Measurements from ENCODE around the gene SMAD7. TPM values are rescaled to one million over a fixed set of nuclear protein-coding genes. Genes with fewer than 3 reads are reported as not detected.

SMAD7 gene
- total and polyA plus RNA-seq, 2 donors = 7.8 to 9.3 TPM

GRCh38 chr18:48885266-48885923, 65.4 kb downstream of the SMAD7 start:
- Histone ChIP-seq H3K9me3 (ENCODE audit: control insufficient read depth in 2 of 2, insufficient read depth in 1 of 2, low read length in 1 of 2) (no peaks in the 10 kb centered on the region), H3K27me3 (ENCODE audit: control insufficient read depth in 2 of 2, insufficient read depth in 1 of 2, low read length in 1 of 2) (no peaks in the 10 kb centered on the region), H3K4me1 (ENCODE audit: control insufficient read depth in 2 of 2, insufficient read depth in 2 of 2, low read length in 2 of 2) (no peaks in the 10 kb centered on the region), H3K27ac (ENCODE audit: low read depth in 1 of 2, low read length in 1 of 2) (no peak overlapping the region), H3K36me3 (ENCODE audit: control insufficient read depth in 2 of 2, insufficient read depth in 2 of 2, low read length in 1 of 2) (no peaks in the 10 kb centered on the region), H3K4me3 (ENCODE audit: low read length in 2 of 2) (no peak overlapping the region)
- DNase-seq (ENCODE audit: low read depth in 6 of 9, low spot score in 9 of 9) = no peak
- 97% methylated on average over 11 of the region's 11 CpGs for WGBS

DNA sequence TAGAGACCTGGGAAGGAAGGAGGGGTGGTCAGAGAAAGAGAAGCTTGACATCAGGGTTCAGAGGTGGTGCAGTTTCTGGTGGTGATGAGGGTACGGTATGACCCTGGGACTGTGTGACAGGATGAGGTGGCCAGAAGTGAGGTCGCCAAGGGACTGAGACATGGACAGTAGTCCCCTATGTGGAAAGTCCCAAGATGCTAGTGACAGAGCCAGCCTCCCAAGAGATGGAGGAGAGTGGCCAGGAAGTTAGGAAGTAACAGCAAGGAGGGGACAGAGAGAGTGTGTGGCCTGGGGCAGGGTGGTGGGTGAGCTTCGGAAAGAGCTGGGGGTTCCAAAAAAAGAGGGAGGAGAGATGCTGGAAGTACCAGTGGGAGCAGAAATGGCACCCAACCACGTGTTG, 66.0 kb downstream of the SMAD7 start:
- H3K4me3 ChIP-seq (ENCODE audit: low read length in 2 of 2) = no peak overlapping the region
- 93% methylated on average over 4 of the region's 4 CpGs for WGBS
- no peak overlapping the region for H3K27ac ChIP-seq (ENCODE audit: low read depth in 1 of 2, low read length in 1 of 2)
- no peaks in the 10 kb centered on the region for H3K4me1 ChIP-seq (ENCODE audit: control insufficient read depth in 2 of 2, insufficient read depth in 2 of 2, low read length in 2 of 2)
- no peaks in the 10 kb centered on the region for H3K27me3 ChIP-seq (ENCODE audit: control insufficient read depth in 2 of 2, insufficient read depth in 1 of 2, low read length in 1 of 2)
- no peaks in the 10 kb centered on the region for H3K9me3 ChIP-seq (ENCODE audit: control insufficient read depth in 2 of 2, insufficient read depth in 1 of 2, low read length in 1 of 2)
- DNase-seq (ENCODE audit: low read depth in 6 of 9, low spot score in 9 of 9) = no peak
- no peaks in the 10 kb centered on the region for H3K36me3 ChIP-seq (ENCODE audit: control insufficient read depth in 2 of 2, insufficient read depth in 2 of 2, low read length in 1 of 2)

GRCh38 chr18:48884306-48884705, 66.5 kb downstream of the SMAD7 start:
- no peak overlapping the region for H3K27ac ChIP-seq (ENCODE audit: low read depth in 1 of 2, low read length in 1 of 2)
- DNase-seq (ENCODE audit: low read depth in 6 of 9, low spot score in 9 of 9) = no peak

DNA sequence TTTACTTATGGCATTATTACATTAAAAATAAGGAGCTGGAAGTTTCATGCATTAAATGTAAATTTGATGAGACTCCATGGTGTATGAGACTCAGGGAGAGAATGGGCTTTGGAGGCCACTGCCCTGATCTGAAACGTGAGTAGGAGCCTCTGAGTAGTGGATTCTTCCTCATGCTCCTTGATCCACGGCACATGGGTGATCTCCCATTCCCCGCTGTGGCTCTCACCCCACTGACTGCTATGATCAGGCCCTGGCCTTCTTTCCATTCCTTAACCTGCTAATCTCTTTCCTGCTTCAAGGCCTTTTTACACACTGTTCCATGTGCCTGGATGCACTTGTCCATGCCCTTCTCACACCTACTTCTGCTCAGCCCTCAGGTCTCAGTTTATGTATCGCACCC, 68.4 kb downstream of the SMAD7 start:
- no peaks in the 10 kb centered on the region for H3K36me3 ChIP-seq (ENCODE audit: control insufficient read depth in 2 of 2, insufficient read depth in 2 of 2, low read length in 1 of 2)
- H3K4me3 ChIP-seq (ENCODE audit: low read length in 2 of 2) = no peak overlapping the region
- WGBS = 98% methylated on average over 4 of the region's 4 CpGs
- peaks cover 0 to 13% of the 10 kb centered on the region in 2 donors for H3K27me3 ChIP-seq (ENCODE audit: control insufficient read depth in 2 of 2, insufficient read depth in 1 of 2, low read length in 1 of 2)
- H3K9me3 ChIP-seq (ENCODE audit: control insufficient read depth in 2 of 2, insufficient read depth in 1 of 2, low read length in 1 of 2) = no peaks in the 10 kb centered on the region
- peaks cover 0 to 2% of the 10 kb centered on the region in 2 donors for H3K4me1 ChIP-seq (ENCODE audit: control insufficient read depth in 2 of 2, insufficient read depth in 2 of 2, low read length in 2 of 2)
- DNase-seq (ENCODE audit: low read depth in 6 of 9, low spot score in 9 of 9) = no peak
- no peak overlapping the region for H3K27ac ChIP-seq (ENCODE audit: low read depth in 1 of 2, low read length in 1 of 2)

More at GRCh38 chr18:48884306-48884705, 66.5 kb downstream of the SMAD7 start:
- H3K27me3 ChIP-seq (ENCODE audit: control insufficient read depth in 2 of 2, insufficient read depth in 1 of 2, low read length in 1 of 2) = peaks cover 0 to under 1% of the 10 kb centered on the region in 2 donors
- H3K4me3 ChIP-seq (ENCODE audit: low read length in 2 of 2) = no peak overlapping the region
- peaks cover 0 to under 1% of the 10 kb centered on the region in 2 donors for H3K4me1 ChIP-seq (ENCODE audit: control insufficient read depth in 2 of 2, insufficient read depth in 2 of 2, low read length in 2 of 2)
- H3K9me3 ChIP-seq (ENCODE audit: control insufficient read depth in 2 of 2, insufficient read depth in 1 of 2, low read length in 1 of 2) = no peaks in the 10 kb centered on the region
- no peaks in the 10 kb centered on the region for H3K36me3 ChIP-seq (ENCODE audit: control insufficient read depth in 2 of 2, insufficient read depth in 2 of 2, low read length in 1 of 2)
- 96% methylated on average over 4 of the region's 4 CpGs for WGBS

DNA sequence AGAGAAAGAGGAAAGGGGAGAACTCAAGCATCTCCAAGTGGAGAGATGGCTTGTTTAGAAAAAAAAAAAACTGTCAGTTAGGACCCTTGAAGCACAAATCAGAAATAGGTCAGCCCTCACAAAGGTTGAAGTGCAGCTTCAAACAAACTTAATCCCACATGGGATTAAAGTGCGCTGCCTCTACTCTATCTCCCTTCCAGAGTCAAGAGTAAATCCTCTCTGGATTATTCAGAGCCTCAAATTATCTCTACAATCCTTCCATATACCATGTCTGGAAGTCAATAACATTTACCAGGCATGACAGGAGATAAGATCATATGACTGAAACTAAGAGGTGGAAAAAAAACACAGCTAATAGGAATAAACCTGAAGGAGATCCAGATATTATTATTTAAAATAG, 69.8 kb downstream of the SMAD7 start:
- H3K27ac ChIP-seq (ENCODE audit: low read depth in 1 of 2, low read length in 1 of 2) = no peak overlapping the region
- no peak overlapping the region for H3K4me3 ChIP-seq (ENCODE audit: low read length in 2 of 2)
- no peaks in the 10 kb centered on the region for H3K9me3 ChIP-seq (ENCODE audit: control insufficient read depth in 2 of 2, insufficient read depth in 1 of 2, low read length in 1 of 2)
- no peak for DNase-seq (ENCODE audit: low read depth in 6 of 9, low spot score in 9 of 9)
- H3K27me3 ChIP-seq (ENCODE audit: control insufficient read depth in 2 of 2, insufficient read depth in 1 of 2, low read length in 1 of 2) = peaks cover 0 to 13% of the 10 kb centered on the region in 2 donors
- WGBS = 97% methylated on average over 1 of the region's 1 CpG
- H3K4me1 ChIP-seq (ENCODE audit: control insufficient read depth in 2 of 2, insufficient read depth in 2 of 2, low read length in 2 of 2) = peaks cover 0 to 2% of the 10 kb centered on the region in 2 donors
- no peaks in the 10 kb centered on the region for H3K36me3 ChIP-seq (ENCODE audit: control insufficient read depth in 2 of 2, insufficient read depth in 2 of 2, low read length in 1 of 2)

GRCh38 chr18:48879008-48879431, 71.7 kb downstream of the SMAD7 start:
- Histone ChIP-seq H3K27ac (ENCODE audit: low read depth in 1 of 2, low read length in 1 of 2) (no peak overlapping the region), H3K9me3 (ENCODE audit: control insufficient read depth in 2 of 2, insufficient read depth in 1 of 2, low read length in 1 of 2) (no peaks in the 10 kb centered on the region), H3K36me3 (ENCODE audit: control insufficient read depth in 2 of 2, insufficient read depth in 2 of 2, low read length in 1 of 2) (no peaks in the 10 kb centered on the region), H3K4me1 (ENCODE audit: control insufficient read depth in 2 of 2, insufficient read depth in 2 of 2, low read length in 2 of 2) (peaks cover 0 to 2% of the 10 kb centered on the region in 2 donors), H3K27me3 (ENCODE audit: control insufficient read depth in 2 of 2, insufficient read depth in 1 of 2, low read length in 1 of 2) (peaks cover 0 to 13% of the 10 kb centered on the region in 2 donors), H3K4me3 (ENCODE audit: low read length in 2 of 2) (no peak overlapping the region)
- WGBS = 90% methylated on average over 15 of the region's 15 CpGs
- no peak for DNase-seq (ENCODE audit: low read depth in 6 of 9, low spot score in 9 of 9)

GRCh38 chr18:48878471-48878870, 72.3 kb downstream of the SMAD7 start:
- WGBS = 90% methylated on average over 12 of the region's 12 CpGs
- H3K36me3 ChIP-seq (ENCODE audit: control insufficient read depth in 2 of 2, insufficient read depth in 2 of 2, low read length in 1 of 2) = no peaks in the 10 kb centered on the region
- H3K27ac ChIP-seq (ENCODE audit: low read depth in 1 of 2, low read length in 1 of 2) = no peak overlapping the region
- H3K4me3 ChIP-seq (ENCODE audit: low read length in 2 of 2) = no peak overlapping the region
- H3K9me3 ChIP-seq (ENCODE audit: control insufficient read depth in 2 of 2, insufficient read depth in 1 of 2, low read length in 1 of 2) = no peaks in the 10 kb centered on the region
- H3K27me3 ChIP-seq (ENCODE audit: control insufficient read depth in 2 of 2, insufficient read depth in 1 of 2, low read length in 1 of 2) = peaks cover 0 to 13% of the 10 kb centered on the region in 2 donors
- no peak for DNase-seq (ENCODE audit: low read depth in 6 of 9, low spot score in 9 of 9)
- peaks cover 0 to 2% of the 10 kb centered on the region in 2 donors for H3K4me1 ChIP-seq (ENCODE audit: control insufficient read depth in 2 of 2, insufficient read depth in 2 of 2, low read length in 2 of 2)

GRCh38 chr18:48877941-48878340, 72.8 kb downstream of the SMAD7 start:
- peaks cover 0 to 13% of the 10 kb centered on the region in 2 donors for H3K27me3 ChIP-seq (ENCODE audit: control insufficient read depth in 2 of 2, insufficient read depth in 1 of 2, low read length in 1 of 2)
- no peak overlapping the region for H3K4me3 ChIP-seq (ENCODE audit: low read length in 2 of 2)
- H3K9me3 ChIP-seq (ENCODE audit: control insufficient read depth in 2 of 2, insufficient read depth in 1 of 2, low read length in 1 of 2) = no peaks in the 10 kb centered on the region
- 96% methylated on average over 3 of the region's 3 CpGs for WGBS
- H3K4me1 ChIP-seq (ENCODE audit: control insufficient read depth in 2 of 2, insufficient read depth in 2 of 2, low read length in 2 of 2) = peaks cover 0 to 2% of the 10 kb centered on the region in 2 donors
- DNase-seq (ENCODE audit: low read depth in 6 of 9, low spot score in 9 of 9) = no peak
- no peaks in the 10 kb centered on the region for H3K36me3 ChIP-seq (ENCODE audit: control insufficient read depth in 2 of 2, insufficient read depth in 2 of 2, low read length in 1 of 2)
- H3K27ac ChIP-seq (ENCODE audit: low read depth in 1 of 2, low read length in 1 of 2) = no peak overlapping the region

- DNase-seq (ENCODE audit: low read depth in 6 of 9, low spot score in 9 of 9) = no peak
- Histone ChIP-seq H3K4me1 (ENCODE audit: control insufficient read depth in 2 of 2, insufficient read depth in 2 of 2, low read length in 2 of 2) (peaks cover 0 to 2% of the 10 kb centered on the region in 2 donors), H3K27me3 (ENCODE audit: control insufficient read depth in 2 of 2, insufficient read depth in 1 of 2, low read length in 1 of 2) (peaks cover 0 to 13% of the 10 kb centered on the region in 2 donors), H3K36me3 (ENCODE audit: control insufficient read depth in 2 of 2, insufficient read depth in 2 of 2, low read length in 1 of 2) (no peaks in the 10 kb centered on the region), H3K27ac (ENCODE audit: low read depth in 1 of 2, low read length in 1 of 2) (no peak overlapping the region), H3K9me3 (ENCODE audit: control insufficient read depth in 2 of 2, insufficient read depth in 1 of 2, low read length in 1 of 2) (no peaks in the 10 kb centered on the region), H3K4me3 (ENCODE audit: low read length in 2 of 2) (no peak overlapping the region)
- WGBS = 98% methylated on average over 6 of the region's 6 CpGs
Observed at GRCh38 chr18:48876590-48876989, 74.2 kb downstream of the SMAD7 start.

Data from thymus (tissue), 11 donors.